Measurements from ENCODE around the gene TMEM82.

The TMEM82 gene

GRCh38 chr1:15757575-15758342 lies 15.5 kb downstream of the TMEM82 start:
- FAIRE-seq = no peak

GRCh38 chr1:15758343-15758931 lies 16.1 kb downstream of the TMEM82 start, which contains the start of gene FBLIM1:
Gene FBLIM1 (plus strand): TSS chr1:15758795. CDS start chr1:15764984, 6,189 bp downstream.
- FAIRE-seq = no peak

GRCh38 chr1:15758953-15759661 lies 16.8 kb downstream of the TMEM82 start:
- no peak for FAIRE-seq

- FAIRE-seq = no peak
Observed at GRCh38 chr1:15760520-15761211, 18.4 kb downstream of the TMEM82 start.

- FAIRE-seq = no peak
Observed at GRCh38 chr1:15761366-15762128, 19.2 kb downstream of the TMEM82 start.

GRCh38 chr1:15762546-15762945 lies 20.2 kb downstream of the TMEM82 start:
- no peak for FAIRE-seq

- FAIRE-seq = no peak
Observed at GRCh38 chr1:15764269-15764764, 22.0 kb downstream of the TMEM82 start.

- FAIRE-seq = no peak
Observed at GRCh38 chr1:15764890-15765289, 22.6 kb downstream of the TMEM82 start.

- FAIRE-seq = no peak
Observed at GRCh38 chr1:15765495-15766194, 23.3 kb downstream of the TMEM82 start.

- FAIRE-seq = no peak
Observed at GRCh38 chr1:15767941-15768340, 25.6 kb downstream of the TMEM82 start.

GRCh38 chr1:15768388-15768787 lies 26.1 kb downstream of the TMEM82 start:
- FAIRE-seq = no peak

GRCh38 chr1:15770313-15770962 lies 28.1 kb downstream of the TMEM82 start:
- no peak for FAIRE-seq

GRCh38 chr1:15771836-15772515 lies 29.7 kb downstream of the TMEM82 start:
- no peak for FAIRE-seq

GRCh38 chr1:15775706-15776105 lies 33.4 kb downstream of the TMEM82 start:
- FAIRE-seq = no peak

GRCh38 chr1:15777909-15778707 lies 35.8 kb downstream of the TMEM82 start:
- no peak for FAIRE-seq

GRCh38 chr1:15785683-15786082 lies 43.4 kb downstream of the TMEM82 start:
- no peak for FAIRE-seq

- no peak for FAIRE-seq
Observed at GRCh38 chr1:15786581-15786980, 44.3 kb downstream of the TMEM82 start.

GRCh38 chr1:15788624-15789301 lies 46.5 kb downstream of the TMEM82 start:
- no peak for FAIRE-seq

- FAIRE-seq = no peak
Observed at GRCh38 chr1:15796086-15796462, 53.8 kb downstream of the TMEM82 start.

Measured in islet of Langerhans (tissue), 1 donor.